Prostate gland (tissue), 2 donors: Measurements from ENCODE around the gene PAF1.

Source experiments
- POLR2A ChIP-seq: fragments of 450-650 bp; IDR thresholded peaks from one replicate; pipeline ENCODE4 v1.6.1; 2016; ENCODE audit warnings: antibody characterized with exemption, mild to moderate bottlenecking
- POLR2AphosphoS5 ChIP-seq: sonication (generic); formaldehyde crosslinking; IDR thresholded peaks from one replicate; pipeline ENCODE4 v1.6.1; 2017; ENCODE audit warnings: antibody characterized with exemption
- TF ChIP-seq, protein P1 (sequence below), 4 experiments: fragments of 200-600 bp in 2 of 4; fragments of 450-650 bp in 2 of 4; sonication (generic) in 2 of 4; IDR thresholded peaks; 1 replicate in 3 of 4; 2 replicates in 1 of 4; pipeline ENCODE4 v1.5.1; 2016 to 2019; ENCODE audit warnings: antibody characterized with exemption in 4 of 4, mild to moderate bottlenecking in 2 of 4, moderate library complexity in 2 of 4

DNA sequence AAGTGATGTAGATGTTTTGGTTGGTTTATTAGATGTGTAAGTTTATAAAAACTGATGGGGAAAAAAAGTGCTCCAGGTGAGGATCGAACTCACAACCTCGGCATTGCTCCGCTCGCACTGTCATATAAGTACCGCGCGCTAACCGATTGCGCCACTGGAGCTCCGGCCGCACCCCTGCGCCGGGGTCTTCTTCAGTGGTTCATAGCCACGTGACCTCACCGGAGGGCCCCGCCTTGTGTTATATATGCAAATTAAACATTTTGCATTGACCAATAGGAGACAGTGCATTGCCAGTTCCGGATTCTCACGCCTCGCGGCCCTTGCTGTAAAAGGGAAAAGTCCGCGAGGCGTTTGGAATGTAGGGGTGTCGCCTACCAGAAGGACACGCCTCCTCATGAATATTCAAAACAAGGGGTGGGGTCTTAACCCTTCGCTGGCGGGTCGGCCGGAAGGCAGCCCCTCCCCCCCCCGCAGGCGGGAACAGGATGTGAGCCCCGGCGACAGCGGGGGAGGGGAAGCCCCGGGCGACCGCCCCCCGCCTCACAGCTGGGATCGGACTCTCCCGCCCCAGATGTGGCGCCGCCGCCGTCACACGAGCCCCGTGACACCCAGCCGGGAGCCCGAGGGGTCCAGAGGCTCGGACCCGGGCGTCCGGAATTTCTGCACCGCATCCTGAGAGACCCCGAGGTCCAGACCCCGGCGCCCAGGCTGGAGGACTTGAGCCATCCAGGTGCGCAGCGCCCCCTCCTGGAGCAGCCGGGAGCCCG is 21.4 kb upstream of the PAF1 start, which contains the start of gene PLEKHG2:
- TF ChIP-seq, protein P1, sequence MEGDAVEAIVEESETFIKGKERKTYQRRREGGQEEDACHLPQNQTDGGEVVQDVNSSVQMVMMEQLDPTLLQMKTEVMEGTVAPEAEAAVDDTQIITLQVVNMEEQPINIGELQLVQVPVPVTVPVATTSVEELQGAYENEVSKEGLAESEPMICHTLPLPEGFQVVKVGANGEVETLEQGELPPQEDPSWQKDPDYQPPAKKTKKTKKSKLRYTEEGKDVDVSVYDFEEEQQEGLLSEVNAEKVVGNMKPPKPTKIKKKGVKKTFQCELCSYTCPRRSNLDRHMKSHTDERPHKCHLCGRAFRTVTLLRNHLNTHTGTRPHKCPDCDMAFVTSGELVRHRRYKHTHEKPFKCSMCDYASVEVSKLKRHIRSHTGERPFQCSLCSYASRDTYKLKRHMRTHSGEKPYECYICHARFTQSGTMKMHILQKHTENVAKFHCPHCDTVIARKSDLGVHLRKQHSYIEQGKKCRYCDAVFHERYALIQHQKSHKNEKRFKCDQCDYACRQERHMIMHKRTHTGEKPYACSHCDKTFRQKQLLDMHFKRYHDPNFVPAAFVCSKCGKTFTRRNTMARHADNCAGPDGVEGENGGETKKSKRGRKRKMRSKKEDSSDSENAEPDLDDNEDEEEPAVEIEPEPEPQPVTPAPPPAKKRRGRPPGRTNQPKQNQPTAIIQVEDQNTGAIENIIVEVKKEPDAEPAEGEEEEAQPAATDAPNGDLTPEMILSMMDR (IDR thresholded peaks at IDR 0.05): peak in 3 of 4 experiments; percentile 93 to 94 (median 93)
- TF ChIP-seq POLR2A (peak; percentile 45), POLR2AphosphoS5 (peak; percentile 99)
